LNCaP clone FGC (cell line): ENCODE measurements around the gene CLCN6.

Experiments used
- DNase-seq: peaks from one replicate; pipeline ENCODE4 v3.0.0-alpha.2; 2011; ENCODE audit warnings: low read depth
- H3K4me3 ChIP-seq: 2 replicates; pipeline ENCODE4 v1.5.1; 2011; ENCODE audit warnings: mild to moderate bottlenecking, low read depth, low read length, control low read depth
- TF ChIP-seq, protein P1 (sequence below): IDR thresholded peaks from 2 replicates; pipeline ENCODE4 v1.5.1; 2012; ENCODE audit warnings: mild to moderate bottlenecking; ENCODE audit not compliant: control insufficient read depth, insufficient read depth; ENCODE audit errors: extremely low read depth

CLCN6 gene

DNA sequence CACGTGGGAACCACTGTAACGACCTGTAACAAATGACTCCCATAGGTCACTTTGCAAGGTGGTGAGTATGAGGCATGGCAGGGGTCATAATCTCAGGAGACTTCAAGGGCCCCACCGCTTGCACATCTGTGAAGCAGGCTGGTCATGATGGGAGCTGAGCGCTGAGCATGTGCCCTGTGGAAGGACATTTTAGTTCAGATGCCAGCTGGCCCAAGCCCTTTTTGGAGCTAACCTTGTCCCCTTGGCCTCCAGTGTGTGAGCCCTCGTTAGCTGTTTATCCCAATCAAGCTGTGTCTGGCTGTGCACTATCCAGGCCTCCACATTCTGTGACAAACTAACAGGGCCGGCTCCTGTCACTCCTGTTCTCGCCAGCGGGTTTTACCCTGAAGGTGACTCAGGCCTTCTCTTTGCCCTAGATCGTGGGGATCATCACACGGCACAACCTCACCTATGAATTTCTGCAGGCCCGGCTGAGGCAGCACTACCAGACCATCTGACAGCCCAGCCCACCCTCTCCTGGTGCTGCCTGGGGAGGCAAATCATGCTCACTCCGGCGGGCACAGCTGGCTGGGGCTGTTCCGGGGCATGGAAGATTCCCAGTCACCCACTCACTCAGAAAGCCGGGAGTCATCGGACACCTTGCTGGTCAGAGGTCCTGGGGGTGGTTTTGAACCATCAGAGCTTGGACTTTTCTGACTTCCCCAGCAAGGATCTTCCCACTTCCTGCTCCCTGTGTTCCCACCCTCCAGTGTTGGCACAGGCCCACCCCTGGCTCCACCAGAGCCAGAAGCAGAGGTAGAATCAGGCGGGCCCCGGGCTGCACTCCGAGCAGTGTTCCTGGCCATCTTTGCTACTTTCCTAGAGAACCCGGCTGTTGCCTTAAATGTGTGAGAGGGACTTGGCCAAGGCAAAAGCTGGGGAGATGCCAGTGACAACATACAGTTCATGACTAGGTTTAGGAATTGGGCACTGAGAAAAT is 34.0 kb downstream of the CLCN6 start:
- TF ChIP-seq, protein P1, sequence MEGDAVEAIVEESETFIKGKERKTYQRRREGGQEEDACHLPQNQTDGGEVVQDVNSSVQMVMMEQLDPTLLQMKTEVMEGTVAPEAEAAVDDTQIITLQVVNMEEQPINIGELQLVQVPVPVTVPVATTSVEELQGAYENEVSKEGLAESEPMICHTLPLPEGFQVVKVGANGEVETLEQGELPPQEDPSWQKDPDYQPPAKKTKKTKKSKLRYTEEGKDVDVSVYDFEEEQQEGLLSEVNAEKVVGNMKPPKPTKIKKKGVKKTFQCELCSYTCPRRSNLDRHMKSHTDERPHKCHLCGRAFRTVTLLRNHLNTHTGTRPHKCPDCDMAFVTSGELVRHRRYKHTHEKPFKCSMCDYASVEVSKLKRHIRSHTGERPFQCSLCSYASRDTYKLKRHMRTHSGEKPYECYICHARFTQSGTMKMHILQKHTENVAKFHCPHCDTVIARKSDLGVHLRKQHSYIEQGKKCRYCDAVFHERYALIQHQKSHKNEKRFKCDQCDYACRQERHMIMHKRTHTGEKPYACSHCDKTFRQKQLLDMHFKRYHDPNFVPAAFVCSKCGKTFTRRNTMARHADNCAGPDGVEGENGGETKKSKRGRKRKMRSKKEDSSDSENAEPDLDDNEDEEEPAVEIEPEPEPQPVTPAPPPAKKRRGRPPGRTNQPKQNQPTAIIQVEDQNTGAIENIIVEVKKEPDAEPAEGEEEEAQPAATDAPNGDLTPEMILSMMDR: no peak
- no peak for DNase-seq
- no peak overlapping the region for H3K4me3 ChIP-seq

DNA sequence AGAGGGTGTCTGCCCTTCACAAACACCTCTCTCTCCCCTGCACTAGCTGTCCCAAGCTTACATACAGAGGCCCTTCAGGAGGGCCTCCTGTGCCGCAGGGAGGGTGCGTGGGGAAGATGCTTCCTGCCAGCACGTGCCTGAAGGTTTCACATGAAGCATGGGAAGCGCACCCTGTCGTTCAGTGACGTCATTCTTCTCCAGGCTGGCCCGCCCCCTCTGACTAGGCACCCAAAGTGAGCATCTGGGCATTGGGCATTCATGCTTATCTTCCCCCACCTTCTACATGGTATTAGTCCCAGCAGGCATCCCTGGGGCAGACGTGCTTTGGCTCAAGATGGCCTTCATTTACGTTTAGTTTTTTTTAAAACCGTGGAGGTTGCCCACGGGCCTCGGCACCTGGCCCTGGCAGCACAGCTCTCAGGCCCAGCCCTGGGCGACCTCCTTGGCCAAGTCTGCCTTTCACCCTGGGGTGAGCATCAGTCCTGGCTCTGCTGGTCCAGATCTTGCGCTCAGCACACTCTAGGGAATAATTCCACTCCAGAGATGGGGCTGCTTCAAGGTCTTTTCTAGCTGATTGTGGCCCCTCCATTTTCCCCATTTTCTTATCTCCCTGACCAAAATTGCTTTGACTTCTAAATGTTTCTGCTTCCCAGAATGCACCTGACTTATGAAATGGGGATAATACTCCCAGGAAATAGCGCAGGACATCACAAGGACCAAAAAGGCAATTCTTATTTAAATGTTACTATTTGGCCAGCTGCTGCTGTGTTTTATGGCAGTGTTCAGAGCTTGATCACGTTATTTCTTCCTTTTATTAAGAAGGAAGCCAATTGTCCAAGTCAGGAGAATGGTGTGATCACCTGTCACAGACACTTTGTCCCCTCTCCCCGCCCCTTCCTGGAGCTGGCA is 35.5 kb downstream of the CLCN6 start:
- no peak for DNase-seq
- TF ChIP-seq, protein P1: no peak
- H3K4me3 ChIP-seq: no peak overlapping the region

DNA sequence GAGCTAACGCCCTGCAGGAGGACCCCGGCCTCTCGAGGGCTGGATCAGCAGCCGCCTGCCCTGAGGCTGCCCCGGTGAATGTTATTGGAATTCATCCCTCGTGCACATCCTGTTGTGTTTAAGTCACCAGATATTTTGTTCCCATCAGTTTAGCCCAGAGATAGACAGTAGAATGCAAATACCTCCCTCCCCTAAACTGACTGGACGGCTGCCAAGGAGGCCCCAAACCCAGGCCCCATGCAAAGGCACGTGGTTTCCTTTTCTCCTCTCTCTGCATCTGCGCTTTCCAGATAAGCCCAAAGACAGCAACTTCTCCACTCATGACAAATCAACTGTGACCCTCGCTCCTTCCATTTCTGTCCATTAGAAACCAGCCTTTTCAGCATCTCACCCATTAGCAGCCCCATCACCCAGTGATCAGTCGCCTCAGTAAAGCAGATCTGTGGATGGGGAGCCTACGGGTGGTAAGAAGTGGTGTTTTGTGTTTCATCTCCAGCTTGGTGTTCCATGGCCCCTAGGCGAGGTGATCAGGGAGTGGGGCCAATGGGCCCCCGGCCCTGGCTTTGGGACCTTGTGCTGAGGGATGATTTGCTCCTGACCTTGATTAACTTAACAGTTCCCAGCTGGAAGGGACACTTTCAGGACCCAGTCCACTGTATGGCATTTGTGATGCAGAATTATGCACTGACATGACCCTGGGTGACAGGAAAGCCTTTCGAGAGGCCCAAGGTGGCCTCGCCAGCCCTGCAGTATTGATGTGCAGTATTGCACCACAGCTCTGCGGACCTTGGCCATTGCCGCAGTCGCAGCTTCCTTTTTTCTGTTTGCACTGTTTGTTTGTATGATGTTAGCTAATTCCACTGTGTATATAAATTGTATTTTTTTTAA is 36.4 kb downstream of the CLCN6 start:
- no peak for DNase-seq
- H3K4me3 ChIP-seq: no peak overlapping the region
- TF ChIP-seq, protein P1: no peak

DNA sequence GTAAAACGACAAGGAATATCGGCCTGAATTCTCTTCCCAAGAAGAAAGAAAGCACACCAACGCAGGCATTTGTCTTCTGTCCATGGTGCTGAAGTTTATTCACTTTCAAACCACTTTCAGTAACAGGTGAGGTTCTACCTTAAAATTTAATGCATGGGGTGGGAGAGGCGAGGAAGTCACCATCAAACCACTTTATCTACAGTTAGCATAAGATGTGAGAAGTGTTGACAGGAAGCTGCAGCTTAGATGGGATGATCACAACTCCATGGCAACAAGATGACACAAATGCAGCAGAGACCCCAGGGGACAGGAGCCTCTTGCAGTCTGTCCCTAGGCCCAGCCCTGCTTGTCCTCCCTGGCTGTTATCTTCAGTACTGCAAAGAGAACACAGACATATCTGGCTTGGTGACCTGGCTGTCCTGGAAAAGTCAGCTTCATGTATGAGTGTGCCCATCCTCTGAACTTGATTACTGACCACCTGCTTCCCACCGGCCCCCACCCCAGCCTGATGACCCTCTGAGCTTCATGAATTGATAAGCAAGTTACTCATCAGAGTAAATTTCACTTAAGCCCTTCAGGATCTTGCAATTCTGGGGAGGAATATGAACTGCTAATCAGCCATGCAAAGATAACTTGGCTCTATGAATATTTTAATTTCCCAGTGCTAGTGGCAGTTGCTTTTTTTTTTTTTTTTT is 39.8 kb downstream of the CLCN6 start:
- DNase-seq: peak; percentile 3
- no peak overlapping the region for H3K4me3 ChIP-seq
- TF ChIP-seq, protein P1: no peak

DNA sequence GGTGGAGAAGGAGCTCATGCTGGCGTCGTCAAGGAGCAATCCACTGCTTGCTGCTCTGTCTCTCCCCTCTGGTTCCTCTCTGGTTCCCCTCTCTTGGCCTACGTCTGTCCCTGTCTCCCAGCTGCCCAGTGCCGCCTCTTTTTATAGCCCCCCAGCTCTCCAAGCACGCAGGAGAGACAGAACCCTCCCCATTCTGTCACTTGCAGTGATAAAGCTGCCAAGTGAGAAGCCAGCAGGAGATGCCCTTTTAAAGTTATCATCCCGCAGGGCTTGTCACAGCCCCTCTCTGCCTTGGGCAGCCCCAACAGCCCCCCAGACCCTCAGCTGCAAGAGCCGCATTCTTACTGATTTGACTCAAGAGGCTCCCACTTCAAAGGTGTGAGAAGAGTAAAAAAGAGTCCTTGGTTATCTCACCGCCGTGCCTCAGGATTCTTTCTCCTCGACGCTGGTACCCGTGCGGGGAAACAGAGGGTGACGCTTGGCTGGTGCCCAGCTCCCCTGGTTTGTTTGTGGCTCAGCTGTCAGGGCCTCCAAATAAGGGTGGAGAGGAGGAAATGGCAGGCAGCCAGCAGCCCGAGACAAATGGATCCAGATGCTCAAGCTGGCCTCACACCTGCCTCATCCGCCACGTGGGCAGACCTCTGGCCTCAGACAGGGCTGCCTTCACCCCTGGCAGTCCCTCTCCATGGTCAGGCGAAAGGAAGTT is 41.8 kb downstream of the CLCN6 start, which contains the start of gene NPPA:
TSS of gene NPPA (minus strand) at position 117 of the 706 bp plus-strand sequence. CDS start at position 18, 99 bp downstream.
- no peak for DNase-seq
- H3K4me3 ChIP-seq: no peak within 1 kb of the TSS
- TF ChIP-seq, protein P1: no peak
